ENCODE measurements around the gene PCNX3. TPM values are rescaled to one million over a fixed set of nuclear protein-coding genes. Genes with fewer than 3 reads are reported as not detected.

Gene PCNX3
- total and polyA plus RNA-seq, 2 of the 13 experiments (the other 11 are each of a cell fraction or from before 2014, with no cell fraction given) = 16.2 to 23.0 TPM

DNA sequence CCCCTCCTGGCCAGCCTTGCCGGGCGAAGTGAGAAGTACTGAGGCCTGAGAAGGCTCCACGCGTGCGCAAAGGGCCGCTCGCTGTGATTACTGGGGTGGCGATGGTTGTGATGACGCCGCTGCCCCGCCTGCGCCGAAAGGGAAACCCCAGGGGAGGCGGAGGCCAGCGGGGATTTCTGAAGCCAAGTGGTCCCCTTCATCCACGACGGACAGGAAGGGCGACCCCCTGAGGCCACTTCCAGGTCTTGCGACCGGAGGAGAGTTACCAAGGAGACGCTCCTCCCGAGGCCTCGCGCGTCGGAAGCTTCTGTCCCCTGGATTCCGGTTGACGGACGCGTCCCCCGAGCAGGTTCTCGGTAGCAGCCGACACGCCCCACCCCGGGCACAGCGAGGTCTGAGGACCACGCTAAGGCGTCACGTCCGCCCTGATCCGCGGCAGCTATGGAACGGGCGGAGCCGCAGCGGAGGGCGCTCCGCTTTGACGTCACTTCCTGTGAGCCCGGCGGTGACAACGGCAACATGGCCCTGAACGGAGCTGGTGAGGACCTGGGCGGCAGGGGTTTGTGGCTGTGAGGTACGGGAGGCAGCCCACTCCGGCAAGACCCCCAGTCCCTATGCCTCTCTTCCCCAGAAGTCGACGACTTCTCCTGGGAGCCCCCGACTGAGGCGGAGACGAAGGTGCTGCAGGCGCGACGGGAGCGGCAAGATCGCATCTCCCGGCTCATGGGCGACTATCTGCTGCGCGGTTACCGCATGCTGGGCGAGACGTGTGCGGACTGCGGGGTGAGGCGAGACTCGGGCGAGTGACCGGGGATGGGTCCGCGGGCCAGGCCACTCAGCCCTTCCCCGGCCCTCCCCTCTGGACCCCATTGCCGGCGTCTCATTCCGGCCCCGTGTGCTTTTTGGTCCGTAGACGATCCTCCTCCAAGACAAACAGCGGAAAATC, 45.3 kb upstream of the PCNX3 start, which contains the start of gene ZNRD2 (continued):
- TF ChIP-seq ZFP90 (CRISPR knock-in tag; IDR thresholded peaks at IDR 0.05; ENCODE audit: borderline replicate concordance) = no peak; the same call in 1 of the 2 replicates
- TF ChIP-seq NPAS2 (CRISPR knock-in tag; IDR thresholded peaks at IDR 0.05; ENCODE audit: borderline replicate concordance) = no peak
- peak; percentile 98 for TF ChIP-seq KAT8 (CRISPR knock-in tag; IDR thresholded peaks at IDR 0.05)
- peak; percentile 86; the same call in 1 of the 2 replicates for TF ChIP-seq SRY (CRISPR knock-in tag; IDR thresholded peaks at IDR 0.05)
- 0 out of 2 replicates have a peak, but pooled peaks have one; percentile 47 for TF ChIP-seq ZNF616 (CRISPR knock-in tag; IDR thresholded peaks at IDR 0.05; ENCODE audit: low read depth)
- peak; percentile 34; the same call in 1 of the 2 replicates for TF ChIP-seq ZNF275 (CRISPR knock-in tag; IDR thresholded peaks at IDR 0.05; ENCODE audit: borderline replicate concordance)
- TF ChIP-seq ZKSCAN8 (CRISPR knock-in tag; IDR thresholded peaks at IDR 0.05; ENCODE audit: borderline replicate concordance) = peak; percentile 68; the same call in 1 of the 2 replicates
- peak; percentile 48 for TF ChIP-seq RFX1 (IDR thresholded peaks at IDR 0.05)
- no peak for TF ChIP-seq ZNF180 (CRISPR knock-in tag; IDR thresholded peaks at IDR 0.05; ENCODE audit: borderline replicate concordance, low read depth)
- no peak for TF ChIP-seq ZNF414 (CRISPR knock-in tag; IDR thresholded peaks at IDR 0.05)
- TF ChIP-seq CHD2 (IDR thresholded peaks at IDR 0.05; ENCODE audit: low read depth, low read length) = no peak
- peak; percentile 70; the same call in 1 of the 2 replicates for TF ChIP-seq ZNF788 (CRISPR knock-in tag; IDR thresholded peaks at IDR 0.05; ENCODE audit: borderline replicate concordance)
- TF ChIP-seq PHB2 (IDR thresholded peaks at IDR 0.05; ENCODE audit: partially characterized antibody) = no peak
- no peak for TF ChIP-seq CCAR2 (optimal IDR thresholded peaks at IDR 0.05; ENCODE audit: low read depth, low read length)
- TF ChIP-seq MAFF (IDR thresholded peaks at IDR 0.05; ENCODE audit: low read depth, low read length) = no peak
- TF ChIP-seq, protein P1, sequence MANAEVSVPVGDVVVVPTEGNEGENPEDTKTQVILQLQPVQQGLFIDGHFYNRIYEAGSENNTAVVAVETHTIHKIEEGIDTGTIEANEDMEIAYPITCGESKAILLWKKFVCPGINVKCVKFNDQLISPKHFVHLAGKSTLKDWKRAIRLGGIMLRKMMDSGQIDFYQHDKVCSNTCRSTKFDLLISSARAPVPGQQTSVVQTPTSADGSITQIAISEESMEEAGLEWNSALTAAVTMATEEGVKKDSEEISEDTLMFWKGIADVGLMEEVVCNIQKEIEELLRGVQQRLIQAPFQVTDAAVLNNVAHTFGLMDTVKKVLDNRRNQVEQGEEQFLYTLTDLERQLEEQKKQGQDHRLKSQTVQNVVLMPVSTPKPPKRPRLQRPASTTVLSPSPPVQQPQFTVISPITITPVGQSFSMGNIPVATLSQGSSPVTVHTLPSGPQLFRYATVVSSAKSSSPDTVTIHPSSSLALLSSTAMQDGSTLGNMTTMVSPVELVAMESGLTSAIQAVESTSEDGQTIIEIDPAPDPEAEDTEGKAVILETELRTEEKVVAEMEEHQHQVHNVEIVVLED (CRISPR knock-in tag; IDR thresholded peaks at IDR 0.05; ENCODE audit: borderline replicate concordance) = peak; percentile 97
- TF ChIP-seq ZSCAN31 (CRISPR knock-in tag; IDR thresholded peaks at IDR 0.05; ENCODE audit: low read depth) = peak; percentile 24; the same call in 1 of the 2 replicates
- peak; percentile 42; the same call in 1 of the 2 replicates for TF ChIP-seq ZNF33B (CRISPR knock-in tag; IDR thresholded peaks at IDR 0.05)
- TF ChIP-seq NRL (CRISPR knock-in tag; IDR thresholded peaks at IDR 0.05; ENCODE audit: borderline replicate concordance) = peak; percentile 52; the same call in 1 of the 2 replicates
- TF ChIP-seq CCDC6 (CRISPR knock-in tag; IDR thresholded peaks at IDR 0.05) = peak; percentile 97
- no peak for TF ChIP-seq ZNF83 (CRISPR knock-in tag; IDR thresholded peaks at IDR 0.05; ENCODE audit: borderline replicate concordance)
